DMS153 treated with DMSO at 0.1 percent for 48 hours (cell line): ENCODE results near the gene NXPH3.

Source experiments
- DNase-seq: peaks from one replicate; lab custom pipeline; 2025; ENCODE audit not compliant: unreplicated experiment; lab: John Stamatoyannopoulos, UW

NXPH3 gene

GRCh38 chr17:49618028-49618611 lies 42.4 kb downstream of the NXPH3 start:
- no peak for DNase-seq

- no peak for DNase-seq
Measured at GRCh38 chr17:49621420-49621819, 45.7 kb downstream of the NXPH3 start.

GRCh38 chr17:49621946-49622529 lies 46.4 kb downstream of the NXPH3 start:
- DNase-seq: no peak

- no peak for DNase-seq
Measured at GRCh38 chr17:49624896-49625295, 49.2 kb downstream of the NXPH3 start.

- no peak for DNase-seq
Measured at GRCh38 chr17:49629447-49629846, 53.8 kb downstream of the NXPH3 start.

DNA sequence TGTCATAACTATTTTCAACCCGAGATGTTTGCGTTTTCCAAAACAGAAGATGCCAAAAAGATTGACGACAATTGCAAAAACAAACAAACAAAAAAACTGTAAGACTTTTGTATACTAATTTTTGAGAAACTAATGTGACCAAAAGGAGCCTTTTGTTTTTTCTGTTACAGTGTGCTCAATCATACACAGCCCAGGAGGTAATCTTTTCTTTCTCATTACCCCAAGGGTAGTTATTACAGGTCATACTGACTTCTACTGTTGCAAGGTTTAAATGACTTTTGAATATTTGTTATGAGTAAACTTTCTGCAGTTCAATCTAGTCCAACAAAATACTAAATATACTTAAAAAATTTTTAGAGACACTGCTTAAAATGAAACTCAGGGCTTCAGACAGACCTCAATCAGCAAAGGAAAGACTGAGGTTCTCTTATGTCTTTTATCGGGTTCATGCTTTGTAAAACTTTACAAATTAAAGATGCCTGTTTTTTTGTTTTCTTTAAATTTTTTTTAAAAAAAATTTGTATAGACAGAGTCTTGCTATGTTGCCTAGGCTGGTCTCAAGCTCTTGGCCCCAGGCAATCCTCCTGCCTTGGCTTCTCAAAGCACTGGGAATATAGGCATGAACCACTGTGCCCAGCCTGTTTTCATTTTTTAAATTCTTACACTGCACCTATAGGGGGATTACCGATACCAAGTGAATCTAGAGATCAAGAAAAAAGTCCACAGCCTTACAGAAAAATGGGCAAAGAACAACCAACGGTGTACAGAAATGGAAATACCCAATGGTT lies 54.6 kb downstream of the NXPH3 start:
- no peak for DNase-seq

DNA sequence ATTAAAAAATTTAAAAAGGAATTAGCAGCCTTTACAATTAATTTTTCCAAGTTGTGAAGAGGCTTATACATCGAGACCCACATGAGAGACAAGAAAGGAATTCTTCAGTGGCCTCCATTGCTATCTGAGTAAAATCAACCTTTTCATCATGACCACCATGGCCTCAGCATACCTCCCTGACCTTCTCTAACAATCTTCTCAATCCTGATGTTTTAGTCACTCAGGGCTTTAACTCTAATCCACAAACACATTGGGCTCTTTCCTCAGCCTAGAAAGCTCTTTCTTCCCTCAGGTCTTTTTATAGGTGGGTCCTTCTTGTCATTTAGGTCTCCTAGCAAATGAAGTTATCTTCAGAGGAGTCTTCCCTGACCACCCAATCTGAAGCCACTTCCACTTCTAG lies 55.8 kb downstream of the NXPH3 start:
- no peak for DNase-seq
